SK-N-SH treated with all-trans-retinoic acid at 6 μM for 48 hours (cell line): ENCODE measurements around the gene MRRF.

Experiments
- ATAC-seq: fragments of 200-7000 bp; cut with Tn5 transposase; 3 replicates; pipeline ENCODE4 v1.9.1; 2020; ENCODE audit warnings: mild to moderate bottlenecking, moderate library complexity
- ARNTL ChIP-seq: fragments of 450-650 bp; formaldehyde crosslinking; IDR thresholded peaks from 2 replicates; pipeline ENCODE4 v1.5.0; 2020; ENCODE audit warnings: low read depth, mild to moderate bottlenecking, moderate library complexity, borderline replicate concordance
- BACH2 ChIP-seq: fragments of 250-450 bp; sonication (Bioruptor Pico); IDR thresholded peaks from 2 replicates; pipeline ENCODE4 v1.9.0; 2021; ENCODE audit warnings: mild to moderate bottlenecking, borderline replicate concordance
- CSDC2 ChIP-seq: fragments of 250-450 bp; sonication (Bioruptor Pico); IDR thresholded peaks from 2 replicates; pipeline ENCODE4 v1.5.0; 2020; ENCODE audit warnings: mild to moderate bottlenecking, moderate library complexity
- ESRRG ChIP-seq: fragments of 250-450 bp; sonication (Bioruptor Pico); IDR thresholded peaks from 2 replicates; pipeline ENCODE4 v1.6.1; 2021; ENCODE audit warnings: mild to moderate bottlenecking
- GLIS3 ChIP-seq: fragments of 250-450 bp; sonication (Bioruptor Pico); IDR thresholded peaks from 2 replicates; pipeline ENCODE4 v1.5.0; 2020; ENCODE audit warnings: mild to moderate bottlenecking, moderate library complexity
- ISL1 ChIP-seq: fragments of 250-450 bp; sonication (Bioruptor Pico); IDR thresholded peaks from 2 replicates; pipeline ENCODE4 v2.1.2; 2022; ENCODE audit warnings: mild to moderate bottlenecking, moderate library complexity
- OSR1 ChIP-seq: fragments of 250-450 bp; sonication (Bioruptor Pico); IDR thresholded peaks from 2 replicates; pipeline ENCODE4 v1.8.0; 2022; ENCODE audit warnings: moderate library complexity, mild to moderate bottlenecking, inconsistent platforms
- PPARA ChIP-seq: fragments of 250-450 bp; sonication (Bioruptor Pico); IDR thresholded peaks from 2 replicates; pipeline ENCODE4 v1.5.0; 2020; ENCODE audit warnings: mild to moderate bottlenecking, borderline replicate concordance
- RARB ChIP-seq: fragments of 250-450 bp; sonication (Bioruptor Pico); IDR thresholded peaks from 2 replicates; pipeline ENCODE4 v1.8.0; 2021; ENCODE audit warnings: mild to moderate bottlenecking, moderate library complexity
- SNAI2 ChIP-seq: fragments of 250-450 bp; sonication (Bioruptor Pico); IDR thresholded peaks from 2 replicates; pipeline ENCODE4 v1.5.0; 2020; ENCODE audit warnings: mild to moderate bottlenecking, moderate library complexity
- TOX ChIP-seq: fragments of 250-450 bp; sonication (Bioruptor Pico); IDR thresholded peaks from 2 replicates; pipeline ENCODE4 v1.8.0; 2021; ENCODE audit warnings: mild to moderate bottlenecking, moderate library complexity, borderline replicate concordance
- ZC3H10 ChIP-seq: fragments of 250-450 bp; sonication (Bioruptor Pico); IDR thresholded peaks from 2 replicates; pipeline ENCODE4 v1.5.1; 2021; ENCODE audit warnings: mild to moderate bottlenecking, moderate library complexity
- ZFP3 ChIP-seq: fragments of 250-450 bp; sonication (Bioruptor Pico); IDR thresholded peaks from 2 replicates; pipeline ENCODE4 v1.5.0; 2020; ENCODE audit warnings: mild to moderate bottlenecking, moderate library complexity
- ZFP30 ChIP-seq: fragments of 450-650 bp; formaldehyde crosslinking; IDR thresholded peaks from 2 replicates; pipeline ENCODE4 v1.5.0; 2022; ENCODE audit warnings: mild to moderate bottlenecking, moderate library complexity
- ZNF565 ChIP-seq: fragments of 450-650 bp; formaldehyde crosslinking; conservative IDR thresholded peaks from 2 replicates; pipeline ENCODE4 v1.5.0; 2020; ENCODE audit warnings: low read depth, mild to moderate bottlenecking, moderate library complexity
- ZNF70 ChIP-seq: fragments of 450-650 bp; formaldehyde crosslinking; IDR thresholded peaks from 2 replicates; pipeline ENCODE4 v1.5.0; 2020; ENCODE audit warnings: mild to moderate bottlenecking, moderate library complexity
- ZNF8 ChIP-seq: fragments of 450-650 bp; formaldehyde crosslinking; IDR thresholded peaks from 2 replicates; pipeline ENCODE4 v1.5.0; 2020; ENCODE audit warnings: mild to moderate bottlenecking, moderate library complexity
- TF ChIP-seq, protein P1 (sequence below): fragments of 250-450 bp; sonication (Bioruptor Pico); IDR thresholded peaks from 2 replicates; pipeline ENCODE4 v1.5.1; 2021; ENCODE audit warnings: mild to moderate bottlenecking, moderate library complexity
- TF ChIP-seq, protein P2 (sequence below): fragments of 250-450 bp; sonication (Bioruptor Pico); IDR thresholded peaks from 2 replicates; pipeline ENCODE4 v1.5.1; 2020; ENCODE audit warnings: low read depth, mild to moderate bottlenecking, moderate library complexity
- TF ChIP-seq, protein P3 (sequence below): fragments of 250-450 bp; sonication (Bioruptor Pico); IDR thresholded peaks from 2 replicates; pipeline ENCODE4 v1.8.0; 2020; ENCODE audit warnings: mild to moderate bottlenecking, moderate library complexity, borderline replicate concordance
- TF ChIP-seq, protein P4 (sequence below): fragments of 250-450 bp; sonication (Bioruptor Pico); IDR thresholded peaks from 2 replicates; pipeline ENCODE4 v1.5.0; 2020; ENCODE audit warnings: mild to moderate bottlenecking, moderate library complexity
- TF ChIP-seq, protein P5 (sequence below): fragments of 250-450 bp; sonication (Bioruptor Pico); IDR thresholded peaks from 2 replicates; pipeline ENCODE4 v1.8.0; 2021; ENCODE audit warnings: low read depth, mild to moderate bottlenecking, moderate library complexity, borderline replicate concordance

Gene MRRF

DNA sequence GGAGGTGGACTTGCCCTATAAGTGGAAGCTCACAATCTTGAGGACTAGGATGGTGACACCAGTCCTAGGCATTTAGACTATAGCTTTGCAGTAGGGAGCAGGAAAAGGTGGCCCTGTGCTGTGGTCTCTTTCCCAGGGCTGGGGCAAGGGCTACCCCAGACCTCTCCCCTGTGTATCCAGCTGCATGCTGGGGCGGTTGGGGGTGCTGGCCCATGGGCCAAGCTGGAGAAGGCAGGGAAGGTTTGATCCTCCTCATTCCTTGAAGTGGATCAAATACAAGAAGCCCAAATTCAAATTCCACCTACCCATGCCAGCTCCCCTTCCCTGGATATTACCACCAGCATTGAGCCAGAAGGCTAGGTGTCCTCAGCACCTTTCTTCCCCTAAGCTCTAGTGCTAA lies 104.0 kb downstream of the MRRF start:
- no peak for TF ChIP-seq ZC3H10 (CRISPR knock-in tag)
- TF ChIP-seq, protein P1, sequence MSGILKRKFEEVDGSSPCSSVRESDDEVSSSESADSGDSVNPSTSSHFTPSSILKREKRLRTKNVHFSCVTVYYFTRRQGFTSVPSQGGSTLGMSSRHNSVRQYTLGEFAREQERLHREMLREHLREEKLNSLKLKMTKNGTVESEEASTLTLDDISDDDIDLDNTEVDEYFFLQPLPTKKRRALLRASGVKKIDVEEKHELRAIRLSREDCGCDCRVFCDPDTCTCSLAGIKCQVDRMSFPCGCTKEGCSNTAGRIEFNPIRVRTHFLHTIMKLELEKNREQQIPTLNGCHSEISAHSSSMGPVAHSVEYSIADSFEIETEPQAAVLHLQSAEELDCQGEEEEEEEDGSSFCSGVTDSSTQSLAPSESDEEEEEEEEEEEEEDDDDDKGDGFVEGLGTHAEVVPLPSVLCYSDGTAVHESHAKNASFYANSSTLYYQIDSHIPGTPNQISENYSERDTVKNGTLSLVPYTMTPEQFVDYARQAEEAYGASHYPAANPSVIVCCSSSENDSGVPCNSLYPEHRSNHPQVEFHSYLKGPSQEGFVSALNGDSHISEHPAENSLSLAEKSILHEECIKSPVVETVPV = no peak
- TF ChIP-seq PPARA (CRISPR knock-in tag) = no peak
- no peak for TF ChIP-seq ZFP30
- no peak for TF ChIP-seq BACH2 (CRISPR knock-in tag)
- no peak for TF ChIP-seq TOX (CRISPR knock-in tag)
- TF ChIP-seq ARNTL (CRISPR knock-in tag) = no peak
- TF ChIP-seq CSDC2 (CRISPR knock-in tag) = no peak
- TF ChIP-seq, protein P2, sequence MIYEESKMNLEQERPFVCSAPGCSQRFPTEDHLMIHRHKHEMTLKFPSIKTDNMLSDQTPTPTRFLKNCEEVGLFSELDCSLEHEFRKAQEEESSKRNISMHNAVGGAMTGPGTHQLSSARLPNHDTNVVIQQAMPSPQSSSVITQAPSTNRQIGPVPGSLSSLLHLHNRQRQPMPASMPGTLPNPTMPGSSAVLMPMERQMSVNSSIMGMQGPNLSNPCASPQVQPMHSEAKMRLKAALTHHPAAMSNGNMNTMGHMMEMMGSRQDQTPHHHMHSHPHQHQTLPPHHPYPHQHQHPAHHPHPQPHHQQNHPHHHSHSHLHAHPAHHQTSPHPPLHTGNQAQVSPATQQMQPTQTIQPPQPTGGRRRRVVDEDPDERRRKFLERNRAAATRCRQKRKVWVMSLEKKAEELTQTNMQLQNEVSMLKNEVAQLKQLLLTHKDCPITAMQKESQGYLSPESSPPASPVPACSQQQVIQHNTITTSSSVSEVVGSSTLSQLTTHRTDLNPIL (CRISPR knock-in tag) = no peak
- TF ChIP-seq, protein P3, sequence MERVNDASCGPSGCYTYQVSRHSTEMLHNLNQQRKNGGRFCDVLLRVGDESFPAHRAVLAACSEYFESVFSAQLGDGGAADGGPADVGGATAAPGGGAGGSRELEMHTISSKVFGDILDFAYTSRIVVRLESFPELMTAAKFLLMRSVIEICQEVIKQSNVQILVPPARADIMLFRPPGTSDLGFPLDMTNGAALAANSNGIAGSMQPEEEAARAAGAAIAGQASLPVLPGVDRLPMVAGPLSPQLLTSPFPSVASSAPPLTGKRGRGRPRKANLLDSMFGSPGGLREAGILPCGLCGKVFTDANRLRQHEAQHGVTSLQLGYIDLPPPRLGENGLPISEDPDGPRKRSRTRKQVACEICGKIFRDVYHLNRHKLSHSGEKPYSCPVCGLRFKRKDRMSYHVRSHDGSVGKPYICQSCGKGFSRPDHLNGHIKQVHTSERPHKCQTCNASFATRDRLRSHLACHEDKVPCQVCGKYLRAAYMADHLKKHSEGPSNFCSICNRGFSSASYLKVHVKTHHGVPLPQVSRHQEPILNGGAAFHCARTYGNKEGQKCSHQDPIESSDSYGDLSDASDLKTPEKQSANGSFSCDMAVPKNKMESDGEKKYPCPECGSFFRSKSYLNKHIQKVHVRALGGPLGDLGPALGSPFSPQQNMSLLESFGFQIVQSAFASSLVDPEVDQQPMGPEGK (CRISPR knock-in tag) = no peak
- no peak for TF ChIP-seq OSR1 (CRISPR knock-in tag)
- TF ChIP-seq ZFP3 (CRISPR knock-in tag) = no peak
- no peak for TF ChIP-seq GLIS3 (CRISPR knock-in tag)
- TF ChIP-seq SNAI2 (CRISPR knock-in tag) = no peak
- TF ChIP-seq ZNF8 = no peak
- TF ChIP-seq, protein P4, sequence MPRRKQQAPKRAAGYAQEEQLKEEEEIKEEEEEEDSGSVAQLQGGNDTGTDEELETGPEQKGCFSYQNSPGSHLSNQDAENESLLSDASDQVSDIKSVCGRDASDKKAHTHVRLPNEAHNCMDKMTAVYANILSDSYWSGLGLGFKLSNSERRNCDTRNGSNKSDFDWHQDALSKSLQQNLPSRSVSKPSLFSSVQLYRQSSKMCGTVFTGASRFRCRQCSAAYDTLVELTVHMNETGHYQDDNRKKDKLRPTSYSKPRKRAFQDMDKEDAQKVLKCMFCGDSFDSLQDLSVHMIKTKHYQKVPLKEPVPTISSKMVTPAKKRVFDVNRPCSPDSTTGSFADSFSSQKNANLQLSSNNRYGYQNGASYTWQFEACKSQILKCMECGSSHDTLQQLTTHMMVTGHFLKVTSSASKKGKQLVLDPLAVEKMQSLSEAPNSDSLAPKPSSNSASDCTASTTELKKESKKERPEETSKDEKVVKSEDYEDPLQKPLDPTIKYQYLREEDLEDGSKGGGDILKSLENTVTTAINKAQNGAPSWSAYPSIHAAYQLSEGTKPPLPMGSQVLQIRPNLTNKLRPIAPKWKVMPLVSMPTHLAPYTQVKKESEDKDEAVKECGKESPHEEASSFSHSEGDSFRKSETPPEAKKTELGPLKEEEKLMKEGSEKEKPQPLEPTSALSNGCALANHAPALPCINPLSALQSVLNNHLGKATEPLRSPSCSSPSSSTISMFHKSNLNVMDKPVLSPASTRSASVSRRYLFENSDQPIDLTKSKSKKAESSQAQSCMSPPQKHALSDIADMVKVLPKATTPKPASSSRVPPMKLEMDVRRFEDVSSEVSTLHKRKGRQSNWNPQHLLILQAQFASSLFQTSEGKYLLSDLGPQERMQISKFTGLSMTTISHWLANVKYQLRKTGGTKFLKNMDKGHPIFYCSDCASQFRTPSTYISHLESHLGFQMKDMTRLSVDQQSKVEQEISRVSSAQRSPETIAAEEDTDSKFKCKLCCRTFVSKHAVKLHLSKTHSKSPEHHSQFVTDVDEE (CRISPR knock-in tag) = no peak
- TF ChIP-seq ZNF70 (CRISPR knock-in tag) = no peak
- no peak for TF ChIP-seq ISL1 (CRISPR knock-in tag)
- TF ChIP-seq, protein P5, sequence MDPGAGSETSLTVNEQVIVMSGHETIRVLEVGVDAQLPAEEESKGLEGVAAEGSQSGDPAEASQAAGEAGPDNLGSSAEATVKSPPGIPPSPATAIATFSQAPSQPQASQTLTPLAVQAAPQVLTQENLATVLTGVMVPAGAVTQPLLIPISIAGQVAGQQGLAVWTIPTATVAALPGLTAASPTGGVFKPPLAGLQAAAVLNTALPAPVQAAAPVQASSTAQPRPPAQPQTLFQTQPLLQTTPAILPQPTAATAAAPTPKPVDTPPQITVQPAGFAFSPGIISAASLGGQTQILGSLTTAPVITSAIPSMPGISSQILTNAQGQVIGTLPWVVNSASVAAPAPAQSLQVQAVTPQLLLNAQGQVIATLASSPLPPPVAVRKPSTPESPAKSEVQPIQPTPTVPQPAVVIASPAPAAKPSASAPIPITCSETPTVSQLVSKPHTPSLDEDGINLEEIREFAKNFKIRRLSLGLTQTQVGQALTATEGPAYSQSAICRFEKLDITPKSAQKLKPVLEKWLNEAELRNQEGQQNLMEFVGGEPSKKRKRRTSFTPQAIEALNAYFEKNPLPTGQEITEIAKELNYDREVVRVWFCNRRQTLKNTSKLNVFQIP (CRISPR knock-in tag) = no peak
- no peak for TF ChIP-seq ZNF565
- no peak for ATAC-seq

DNA sequence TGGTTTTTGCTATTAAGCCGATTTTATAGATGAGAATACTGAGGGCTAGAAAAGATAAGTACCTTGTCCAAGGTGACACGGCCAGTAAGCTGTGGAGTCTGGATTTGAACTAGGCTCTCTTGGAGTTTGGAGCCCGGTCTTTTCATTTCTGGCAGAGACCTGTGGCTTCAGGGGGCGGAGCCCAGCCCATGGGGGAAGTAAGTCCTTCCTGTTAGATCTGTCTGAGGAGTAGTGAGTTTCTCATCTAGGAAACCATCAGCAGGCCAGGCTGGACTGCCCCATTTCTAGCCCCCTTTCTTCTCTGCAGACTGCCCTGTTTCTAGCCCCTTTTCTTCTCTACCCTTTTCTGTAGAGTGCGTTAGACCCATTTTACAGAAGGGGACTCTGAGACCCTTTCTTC lies 105.6 kb downstream of the MRRF start:
- TF ChIP-seq ARNTL (CRISPR knock-in tag) (no peak), ZFP3 (CRISPR knock-in tag) (no peak), PPARA (CRISPR knock-in tag) (no peak), SNAI2 (CRISPR knock-in tag) (no peak), ZNF8 (no peak), TOX (CRISPR knock-in tag) (no peak), RARB (CRISPR knock-in tag) (no peak), ESRRG (CRISPR knock-in tag) (no peak), BACH2 (CRISPR knock-in tag) (no peak), CSDC2 (CRISPR knock-in tag) (no peak), OSR1 (CRISPR knock-in tag) (no peak)
- TF ChIP-seq, protein P4 (CRISPR knock-in tag) = no peak
- TF ChIP-seq, protein P5 (CRISPR knock-in tag) = no peak
- ATAC-seq = no peak
